ENCODE measurements around the gene STRIP1.
"Not testable (repeated sequence)": the region's sequence is repeated elsewhere in the genome, so short reads cannot be mapped to it uniquely, and the experiment has no call there.

The STRIP1 gene

GRCh38 chr1:110011527-110012041 is 22.8 kb upstream of the STRIP1 start:
- no peak for DNase-seq (ENCODE audit: low read depth)

- DNase-seq (ENCODE audit: low read depth) = no peak
These were observed 22.2 kb upstream of the STRIP1 start for GRCh38 chr1:110012100-110012780.

GRCh38 chr1:110017792-110018191 is 16.6 kb upstream of the STRIP1 start:
- DNase-seq (ENCODE audit: low read depth) = no peak

GRCh38 chr1:110018396-110018795 is 16.0 kb upstream of the STRIP1 start:
- DNase-seq (ENCODE audit: low read depth) = no peak

- no peak for DNase-seq (ENCODE audit: low read depth)
These were observed 14.7 kb upstream of the STRIP1 start for GRCh38 chr1:110019770-110020169.

- no peak for DNase-seq (ENCODE audit: low read depth)
These were observed 13.1 kb upstream of the STRIP1 start for GRCh38 chr1:110021285-110021684.

- no peak for DNase-seq (ENCODE audit: low read depth)
These were observed 9.8 kb upstream of the STRIP1 start for GRCh38 chr1:110024613-110025012.

- not testable (repeated sequence) for DNase-seq (ENCODE audit: low read depth)
These were observed 3.7 kb upstream of the STRIP1 start for GRCh38 chr1:110030687-110031086.

- DNase-seq (ENCODE audit: low read depth) = no peak
These were observed 2.1 kb upstream of the STRIP1 start for GRCh38 chr1:110032327-110032726.

- no peak for DNase-seq (ENCODE audit: low read depth)
These were observed 1.0 kb upstream of the STRIP1 start for GRCh38 chr1:110033421-110033820.

GRCh38 chr1:110034040-110034450 is 379 bp upstream of the STRIP1 start:
- DNase-seq (ENCODE audit: low read depth) = no peak

- no peak for DNase-seq (ENCODE audit: low read depth)
These were observed 870 bp downstream of the STRIP1 start for GRCh38 chr1:110035236-110035752.

GRCh38 chr1:110038271-110038670 is 3.8 kb downstream of the STRIP1 start:
- DNase-seq (ENCODE audit: low read depth) = no peak

GRCh38 chr1:110039641-110040040 is 5.2 kb downstream of the STRIP1 start:
- DNase-seq (ENCODE audit: low read depth) = no peak

GRCh38 chr1:110040548-110040947 is 6.1 kb downstream of the STRIP1 start:
- DNase-seq (ENCODE audit: low read depth) = no peak

- no peak for DNase-seq (ENCODE audit: low read depth)
These were observed 8.6 kb downstream of the STRIP1 start for GRCh38 chr1:110043016-110043415.

GRCh38 chr1:110047463-110047862 is 13.0 kb downstream of the STRIP1 start:
- DNase-seq (ENCODE audit: low read depth) = no peak

- no peak for DNase-seq (ENCODE audit: low read depth)
These were observed 13.8 kb downstream of the STRIP1 start for GRCh38 chr1:110048240-110048639.

- no peak for DNase-seq (ENCODE audit: low read depth)
These were observed 14.6 kb downstream of the STRIP1 start for GRCh38 chr1:110048923-110049601.

GRCh38 chr1:110049801-110050601 is 15.6 kb downstream of the STRIP1 start:
- DNase-seq (ENCODE audit: low read depth) = no peak

GRCh38 chr1:110050602-110051261 is 16.3 kb downstream of the STRIP1 start:
- DNase-seq (ENCODE audit: low read depth) = no peak

GRCh38 chr1:110051262-110051648 is 16.8 kb downstream of the STRIP1 start:
- no peak for DNase-seq (ENCODE audit: low read depth)
